Fibroblast of lung (primary cell): ENCODE data around the gene IDE. TPM values are rescaled to one million over a fixed set of nuclear protein-coding genes. Genes with fewer than 3 reads are reported as not detected.

Experiments used
- DNase-seq, 2 donors: peaks; one replicate each; pipeline versions ENCODE4 v3.0.0 to v3.0.0-alpha.2; 2010; ENCODE audit warnings: low read depth in 2 of 2
- H2AFZ ChIP-seq: 2 replicates; pipeline ENCODE4 v1.5.1; 2012; ENCODE audit warnings: low read length, control low read depth, inconsistent platforms
- H3K27ac ChIP-seq: 2 replicates; pipeline ENCODE4 v1.5.1; 2011; ENCODE audit warnings: low read length, control low read depth; ENCODE audit not compliant: insufficient read depth
- H3K27me3 ChIP-seq: 2 replicates; pipeline ENCODE4 v1.5.1; 2011; ENCODE audit warnings: mild to moderate bottlenecking, low read length; ENCODE audit not compliant: control insufficient read depth, insufficient read depth
- H3K36me3 ChIP-seq: 2 replicates; pipeline ENCODE4 v1.5.1; 2011; ENCODE audit warnings: low read length; ENCODE audit not compliant: control insufficient read depth, insufficient read depth
- H3K4me1 ChIP-seq: 2 replicates; pipeline ENCODE4 v1.5.1; 2011; ENCODE audit warnings: low read length; ENCODE audit not compliant: control insufficient read depth, insufficient read depth; ENCODE audit errors: extremely low read depth
- H3K4me2 ChIP-seq: 2 replicates; pipeline ENCODE4 v1.5.1; 2011; ENCODE audit warnings: low read length, control low read depth; ENCODE audit not compliant: insufficient read depth; ENCODE audit errors: extremely low read depth
- H3K4me3 ChIP-seq, 4 experiments: fragments of 200-600 bp in 1 of 4; sonication (generic) in 1 of 4; replicated peaks in 1 of 4; 2 replicates each; pipeline ENCODE4 v1.5.1; 2011 to 2016; ENCODE audit warnings: low read length in 4 of 4, low read depth in 3 of 4, mild to moderate bottlenecking in 3 of 4, control low read depth in 2 of 4, inconsistent platforms in 1 of 4, mixed read lengths in 1 of 4; ENCODE audit not compliant: insufficient read depth in 1 of 4; ENCODE audit errors: control extremely low read depth in 1 of 4
- H3K79me2 ChIP-seq: 2 replicates; pipeline ENCODE4 v1.5.1; 2012; ENCODE audit warnings: mild to moderate bottlenecking, low read length, inconsistent platforms; ENCODE audit not compliant: control insufficient read depth, insufficient read depth
- H3K9ac ChIP-seq: 2 replicates; pipeline ENCODE4 v1.5.1; 2011; ENCODE audit warnings: mild to moderate bottlenecking, low read length, control low read depth; ENCODE audit not compliant: insufficient read depth
- H3K9me3 ChIP-seq: 2 replicates; pipeline ENCODE4 v1.5.1; 2012; ENCODE audit warnings: low read depth, low read length; ENCODE audit not compliant: control insufficient read depth, insufficient read depth
- H4K20me1 ChIP-seq: 2 replicates; pipeline ENCODE4 v1.5.1; 2011; ENCODE audit warnings: low read length; ENCODE audit not compliant: control insufficient read depth, insufficient read depth; ENCODE audit errors: extremely low read depth
- CTCF ChIP-seq, 2 donors: IDR thresholded peaks in 1 of 2; conservative IDR thresholded peaks in 1 of 2; 1 replicate in 1 of 2; 2 replicates in 1 of 2; pipeline ENCODE4 v1.5.1; 2011 to 2012; ENCODE audit warnings: low read length in 2 of 2, control low read depth in 1 of 2, inconsistent platforms in 1 of 2, low read depth in 1 of 2, mild to moderate bottlenecking in 1 of 2
- EZH2 ChIP-seq: IDR thresholded peaks from 2 replicates; pipeline ENCODE4 v1.5.1; 2012; ENCODE audit warnings: low read length, control low read depth, mild to moderate bottlenecking; ENCODE audit errors: missing control alignments
- polyA plus RNA-seq, 2 donors: library from polyadenylated mRNA; depleted of rRNA in 1 of 2; stranded (reverse) in 1 of 2; unstranded in 1 of 2; fragments of >200 nt; gene quantifications; 2 replicates each; pipeline ENCODE4 v1.2.1, GENCODE V29; 2011 to 2012; ENCODE audit warnings: missing spikeins in 1 of 2
- total RNA-seq: library from RNA; depleted of rRNA; stranded (reverse); fragments of >200 nt; gene quantifications from 2 replicates; pipeline ENCODE4 v1.2.1, GENCODE V29; 2014

IDE gene
- total and polyA plus RNA-seq, 2 donors (not counting 1 experiment from before 2014, with no cell fraction given): 21.3 to 24.5 TPM

GRCh38 chr10:92550924-92551323, 23.0 kb downstream of the IDE start:
- TF ChIP-seq CTCF (conservative IDR thresholded peaks at IDR 0.05 in 1 of 2, IDR thresholded peaks at IDR 0.05 in 1 of 2; ENCODE audit: low read depth in 1 of 2, low read length in 2 of 2): no peak
- no peak for TF ChIP-seq EZH2
- H3K4me1 ChIP-seq: no peaks in the 10 kb centered on the region
- no peak overlapping the region for H3K27ac ChIP-seq
- no peak for DNase-seq
- no peak overlapping the region for H3K4me3 ChIP-seq
- H3K27me3 ChIP-seq: no peaks in the 10 kb centered on the region
- H3K36me3 ChIP-seq: peaks cover 2% of the 10 kb centered on the region
- no peak overlapping the region for H3K4me2 ChIP-seq
- H3K9ac ChIP-seq: no peak overlapping the region
- H4K20me1 ChIP-seq: no peaks in the 10 kb centered on the region
- no peak overlapping the region for H2AFZ ChIP-seq
- H3K79me2 ChIP-seq: no peaks in the 10 kb centered on the region
- no peaks in the 10 kb centered on the region for H3K9me3 ChIP-seq

GRCh38 chr10:92547676-92548075, 26.2 kb downstream of the IDE start:
- Histone ChIP-seq H3K4me1 (no peaks in the 10 kb centered on the region), H3K9me3 (no peaks in the 10 kb centered on the region), H3K79me2 (no peaks in the 10 kb centered on the region), H2AFZ (no peak overlapping the region), H3K36me3 (no peaks in the 10 kb centered on the region), H3K4me3 (no peak overlapping the region), H3K9ac (no peak overlapping the region), H3K4me2 (no peak overlapping the region), H4K20me1 (no peaks in the 10 kb centered on the region), H3K27me3 (no peaks in the 10 kb centered on the region), H3K27ac (no peak overlapping the region)
- DNase-seq: no peak
- TF ChIP-seq EZH2 (no peak), CTCF (conservative IDR thresholded peaks at IDR 0.05 in 1 of 2, IDR thresholded peaks at IDR 0.05 in 1 of 2; ENCODE audit: low read depth in 1 of 2, low read length in 2 of 2) (no peak)

GRCh38 chr10:92545556-92545955, 28.3 kb downstream of the IDE start:
- no peaks in the 10 kb centered on the region for H3K27me3 ChIP-seq

More at GRCh38 chr10:92545556-92545955, 28.3 kb downstream of the IDE start:
- Histone ChIP-seq H2AFZ (no peak overlapping the region), H3K79me2 (no peaks in the 10 kb centered on the region), H3K4me1 (no peaks in the 10 kb centered on the region), H4K20me1 (no peaks in the 10 kb centered on the region), H3K4me2 (no peak overlapping the region), H3K27ac (no peak overlapping the region), H3K9me3 (no peaks in the 10 kb centered on the region), H3K36me3 (no peaks in the 10 kb centered on the region), H3K9ac (no peak overlapping the region), H3K4me3 (no peak overlapping the region)
- TF ChIP-seq EZH2 (no peak), CTCF (conservative IDR thresholded peaks at IDR 0.05 in 1 of 2, IDR thresholded peaks at IDR 0.05 in 1 of 2; ENCODE audit: low read depth in 1 of 2, low read length in 2 of 2) (no peak)
- DNase-seq: no peak
